T-helper 1 cell (primary cell): ENCODE data around the gene SHISA6.

Experiments
- DNase-seq, 5 donors: peaks; one replicate each; pipeline ENCODE4 v3.0.0-alpha.2; 2012 to 2020

SHISA6 gene

DNA sequence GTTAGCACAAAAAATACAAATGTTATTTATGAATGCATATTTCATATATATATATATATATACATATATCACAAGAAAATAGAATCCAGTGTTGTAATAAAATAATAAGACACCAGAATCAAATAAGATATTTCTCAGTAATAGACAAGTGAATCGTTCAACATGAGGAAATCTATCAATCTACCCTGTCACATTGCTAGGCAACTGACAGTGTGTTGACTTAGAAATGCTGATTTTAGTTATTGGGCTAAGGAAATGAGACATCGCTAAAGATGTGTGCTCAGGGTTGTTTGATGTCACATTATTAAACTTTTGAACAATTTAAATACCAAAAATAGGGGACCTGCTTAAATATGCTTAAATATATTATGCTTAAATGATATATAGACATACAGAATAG is 307.4 kb downstream of the SHISA6 start:
- DNase-seq: no peak

DNA sequence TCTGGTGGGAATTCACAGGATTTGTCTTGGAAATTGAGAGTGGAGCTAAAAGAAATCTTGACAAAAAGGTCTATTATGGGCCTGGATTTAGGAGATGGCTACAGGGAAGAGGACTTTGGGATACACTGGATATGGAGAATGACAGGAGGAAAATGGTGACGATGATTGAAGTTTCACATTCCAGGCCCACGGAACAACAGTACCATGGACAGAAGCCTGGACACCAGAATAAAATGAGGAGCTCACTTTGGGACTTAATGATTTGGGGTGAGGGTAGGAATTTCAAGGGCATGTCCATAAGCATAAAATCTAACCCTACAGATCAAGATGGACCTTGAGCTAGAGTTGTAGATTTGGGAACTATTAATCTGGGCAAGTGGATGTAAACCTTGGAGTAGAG is 309.4 kb downstream of the SHISA6 start:
- DNase-seq: no peak

DNA sequence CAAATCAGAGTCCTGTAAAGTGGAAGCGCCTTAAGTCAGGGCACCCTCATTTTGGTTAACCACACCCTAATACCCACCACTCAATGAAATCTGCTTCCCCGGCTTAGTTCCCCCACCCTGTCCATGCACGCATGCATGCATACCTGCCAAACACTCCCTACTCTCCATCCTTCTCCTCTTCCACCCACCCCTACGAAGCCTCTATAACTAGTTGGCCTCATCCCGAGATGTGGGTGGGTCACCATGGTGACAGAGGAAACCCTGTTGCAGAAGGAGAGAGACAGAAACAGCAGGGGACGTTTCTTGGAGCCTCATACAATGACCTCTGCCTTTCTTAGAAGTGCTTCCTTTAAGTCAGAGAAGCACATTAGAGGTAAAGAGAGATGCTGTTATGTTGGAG is 310.4 kb downstream of the SHISA6 start:
- no peak for DNase-seq

DNA sequence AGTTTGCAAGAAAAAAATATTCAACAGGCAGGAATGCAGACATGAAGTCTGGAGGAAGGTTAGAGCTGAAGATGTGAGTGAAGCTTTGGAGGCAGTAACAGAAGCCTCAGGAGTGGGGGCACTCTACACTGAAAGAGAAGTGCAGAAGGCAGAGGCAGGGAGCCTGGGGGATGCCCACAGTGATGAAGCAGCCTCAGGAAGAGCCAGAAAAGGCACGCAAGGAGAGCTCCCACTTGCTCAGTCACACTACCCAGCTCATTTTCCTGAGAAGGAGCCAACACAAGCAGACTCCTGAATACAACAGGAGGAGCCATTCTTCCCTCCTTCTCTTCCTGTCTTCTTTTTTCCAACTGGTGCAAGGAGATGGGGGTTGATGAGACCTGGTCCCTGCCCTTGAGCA is 312.1 kb downstream of the SHISA6 start:
- DNase-seq: no peak

DNA sequence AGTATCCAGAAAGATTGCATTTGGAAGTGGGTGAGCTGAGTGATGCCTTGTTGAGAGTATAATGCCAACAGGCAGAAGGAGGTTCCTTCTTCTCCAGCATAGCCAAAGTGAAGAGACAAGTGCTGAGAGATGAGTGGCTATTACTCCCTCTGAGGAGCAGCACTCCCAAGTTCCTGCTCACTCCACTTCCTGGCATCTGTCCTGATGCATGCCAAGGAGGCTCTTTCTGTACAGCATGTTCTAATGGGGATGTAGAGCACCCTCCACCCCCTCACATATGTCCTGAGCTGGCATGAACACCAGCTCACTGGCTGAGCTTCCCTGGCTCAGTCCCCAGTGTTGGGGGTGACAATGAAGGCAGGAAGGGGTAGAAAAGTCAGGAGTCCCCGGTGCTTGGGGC is 313.0 kb downstream of the SHISA6 start:
- no peak for DNase-seq

DNA sequence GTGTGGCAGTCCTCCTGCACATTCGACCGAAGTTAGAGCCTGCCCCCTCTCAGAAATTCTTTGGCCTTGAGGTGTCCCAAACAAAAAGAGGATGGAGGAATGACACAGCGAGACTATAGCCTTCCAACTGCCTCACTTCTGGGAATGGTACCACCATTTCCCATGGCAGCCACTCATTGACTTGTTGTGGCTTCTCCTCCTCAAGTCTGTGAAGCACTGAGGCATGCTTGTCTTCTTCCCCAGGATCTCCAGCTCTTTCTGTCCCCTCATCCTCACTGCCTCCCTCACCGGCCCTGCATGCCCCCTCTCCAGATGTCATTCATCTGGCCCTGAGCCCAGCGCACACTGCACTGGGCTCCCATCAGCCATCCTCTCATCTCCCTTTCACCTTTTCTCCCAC is 313.5 kb downstream of the SHISA6 start:
- no peak for DNase-seq

DNA sequence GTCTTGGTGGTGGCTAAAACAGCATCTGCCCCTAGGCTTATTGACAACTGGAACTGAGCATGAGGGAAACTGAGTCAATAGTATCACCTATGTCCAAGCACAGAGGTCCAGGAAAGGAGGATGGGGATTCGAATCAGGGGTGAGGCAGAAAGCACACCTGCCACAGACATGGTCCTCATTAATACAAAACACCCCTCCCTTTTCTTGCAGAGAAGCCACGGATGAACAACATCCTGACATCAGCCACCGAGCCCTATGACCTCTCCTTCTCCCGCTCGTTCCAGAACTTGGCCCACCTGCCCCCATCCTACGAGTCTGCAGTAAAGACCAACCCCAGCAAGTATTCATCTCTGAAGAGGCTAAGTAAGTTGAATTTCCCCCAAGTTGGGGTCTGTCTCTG is 314.5 kb downstream of the SHISA6 start:
- DNase-seq: no peak

DNA sequence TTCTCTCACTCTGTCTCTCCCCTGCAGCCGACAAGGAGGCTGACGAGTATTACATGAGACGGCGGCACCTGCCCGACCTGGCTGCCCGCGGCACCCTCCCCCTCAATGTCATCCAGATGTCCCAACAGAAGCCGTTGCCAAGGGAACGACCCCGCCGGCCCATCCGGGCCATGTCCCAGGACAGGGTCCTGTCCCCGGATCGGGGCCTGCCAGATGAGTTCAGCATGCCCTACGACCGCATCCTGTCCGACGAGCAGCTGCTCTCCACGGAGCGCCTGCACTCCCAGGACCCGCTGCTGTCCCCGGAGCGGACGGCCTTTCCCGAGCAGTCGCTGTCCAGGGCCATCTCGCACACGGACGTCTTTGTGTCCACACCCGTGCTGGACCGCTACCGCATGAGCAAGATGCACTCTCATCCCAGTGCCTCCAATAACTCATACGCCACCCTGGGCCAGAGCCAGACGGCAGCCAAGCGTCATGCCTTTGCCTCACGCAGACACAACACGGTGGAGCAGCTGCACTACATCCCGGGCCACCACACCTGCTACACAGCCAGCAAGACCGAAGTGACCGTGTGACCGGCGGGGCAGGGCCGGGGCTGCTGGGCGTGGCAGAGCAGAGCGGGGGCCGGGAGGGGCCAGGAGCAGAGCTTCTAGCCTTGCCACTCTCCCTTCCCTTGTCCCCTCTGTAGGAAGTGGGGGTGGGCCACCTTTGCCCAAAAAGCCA is 316.9 kb downstream of the SHISA6 start:
- no peak for DNase-seq

DNA sequence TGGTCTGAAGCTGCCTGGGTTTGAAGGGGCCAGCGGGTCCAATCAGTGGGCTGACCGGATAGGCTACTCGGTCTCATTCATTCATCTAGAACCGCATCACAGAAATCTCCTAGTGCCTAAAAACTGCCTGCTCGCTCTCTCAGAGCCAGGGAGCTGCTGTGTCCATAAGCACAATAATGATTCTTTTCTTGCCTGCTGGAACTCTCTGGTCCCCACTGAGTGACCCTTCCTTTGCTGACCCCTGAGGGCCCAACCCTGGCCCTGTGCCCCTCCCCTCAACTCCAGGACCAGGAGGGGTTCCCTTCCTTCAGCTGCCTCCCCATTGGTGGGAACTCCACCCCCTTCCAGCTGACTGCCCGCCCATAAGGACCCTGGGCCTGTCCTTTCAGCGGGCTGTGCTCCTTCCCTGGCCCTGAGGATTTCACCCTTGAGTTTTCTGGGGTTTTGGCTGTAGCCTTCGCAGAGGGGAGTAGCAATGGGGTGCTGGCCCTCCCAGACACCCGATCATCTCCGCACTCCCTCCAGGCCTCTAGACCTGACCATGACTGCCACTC is 317.7 kb downstream of the SHISA6 start:
- no peak for DNase-seq

DNA sequence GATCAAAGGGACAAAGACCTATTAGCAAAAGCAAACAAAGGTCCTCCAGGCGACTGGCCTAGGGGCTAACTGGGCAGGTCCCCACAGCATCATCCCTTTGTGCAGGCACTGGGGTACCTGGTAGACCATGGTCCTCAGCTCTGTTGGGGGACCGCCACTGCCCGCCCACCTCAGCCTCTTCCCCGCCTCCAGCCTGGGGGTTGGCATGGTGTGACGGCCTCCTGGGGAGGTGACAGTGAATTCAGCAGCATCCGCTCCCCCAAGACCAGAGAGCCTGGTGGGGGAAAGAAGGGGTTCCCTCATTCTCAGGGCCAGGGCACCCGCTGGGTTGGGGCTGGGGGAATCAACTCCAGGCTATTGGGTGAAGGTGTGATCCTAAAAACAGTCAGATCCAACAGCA is 318.6 kb downstream of the SHISA6 start:
- no peak for DNase-seq

DNA sequence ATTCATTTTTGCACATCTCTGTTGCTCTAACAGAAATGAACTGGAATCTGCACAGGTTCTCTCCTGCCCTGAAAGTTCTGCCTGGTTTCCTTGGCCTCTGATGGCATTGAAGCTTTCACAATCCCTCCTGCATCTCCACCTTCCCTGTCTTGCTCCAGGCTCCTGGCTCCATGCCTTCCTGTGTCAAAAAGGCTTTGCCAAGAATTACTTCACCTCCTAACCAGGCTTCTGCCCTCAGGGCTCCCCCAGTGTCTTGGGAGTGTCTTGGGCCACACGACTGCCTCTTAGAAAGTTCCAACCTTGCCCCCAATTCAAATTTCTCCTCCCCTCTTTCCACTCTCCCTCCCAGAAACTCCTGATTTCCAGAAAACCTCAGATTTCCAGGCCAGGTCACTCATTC is 320.3 kb downstream of the SHISA6 start:
- no peak for DNase-seq

DNA sequence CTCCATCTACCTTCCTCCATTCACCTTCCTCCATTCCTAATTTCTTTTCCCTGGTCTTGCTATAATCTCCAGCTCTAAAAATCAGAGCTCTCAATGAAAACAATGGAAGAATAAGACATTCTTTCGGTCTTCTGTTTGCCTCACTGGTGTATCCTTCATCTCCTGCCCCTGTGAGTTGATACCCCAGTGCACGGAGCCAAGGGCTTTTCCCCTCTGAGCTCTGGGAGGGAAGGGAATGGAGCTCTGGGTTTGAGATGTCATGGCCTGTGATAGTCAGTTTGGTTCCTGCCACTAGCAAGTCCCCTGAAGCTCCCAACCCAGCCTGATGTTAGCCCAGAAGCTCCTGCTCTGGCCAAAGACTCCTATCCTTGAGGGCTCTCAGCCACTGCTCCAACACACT is 320.7 kb downstream of the SHISA6 start:
- DNase-seq: no peak

DNA sequence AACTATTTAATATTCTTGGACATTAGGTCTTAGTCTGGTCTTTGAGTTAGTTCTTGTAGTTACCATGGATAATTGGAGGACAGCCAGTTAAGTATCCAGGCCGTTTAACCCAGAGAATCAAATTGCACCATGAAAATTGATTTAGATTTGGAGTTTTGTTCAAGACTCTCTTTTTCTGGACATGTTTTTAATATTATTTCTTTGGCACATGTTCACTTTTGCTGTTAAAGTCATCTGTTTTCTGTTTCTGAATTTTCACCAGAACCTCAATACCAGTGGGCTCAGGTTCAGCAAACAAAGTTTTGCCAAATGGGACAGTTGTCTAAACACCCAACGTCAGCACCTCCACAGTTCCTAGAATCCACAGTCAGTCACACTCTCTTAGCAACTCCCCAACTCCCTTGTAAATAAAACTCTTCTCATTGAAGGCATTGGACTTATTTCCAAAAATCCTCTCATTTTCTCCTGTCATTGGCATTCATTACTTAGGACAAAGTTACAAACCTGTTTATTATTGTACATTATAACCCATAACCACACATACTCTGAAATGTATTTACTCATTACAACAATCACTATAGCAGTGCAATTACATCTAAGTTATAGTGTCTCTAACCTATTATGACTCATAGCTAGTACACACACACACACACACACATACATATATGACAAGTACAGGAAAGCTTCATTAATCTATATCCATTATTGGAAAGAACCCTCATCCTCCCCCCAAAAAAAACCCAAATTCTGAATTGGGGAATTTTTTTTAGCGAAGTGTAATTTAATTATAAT is 323.8 kb downstream of the SHISA6 start:
- DNase-seq: no peak

DNA sequence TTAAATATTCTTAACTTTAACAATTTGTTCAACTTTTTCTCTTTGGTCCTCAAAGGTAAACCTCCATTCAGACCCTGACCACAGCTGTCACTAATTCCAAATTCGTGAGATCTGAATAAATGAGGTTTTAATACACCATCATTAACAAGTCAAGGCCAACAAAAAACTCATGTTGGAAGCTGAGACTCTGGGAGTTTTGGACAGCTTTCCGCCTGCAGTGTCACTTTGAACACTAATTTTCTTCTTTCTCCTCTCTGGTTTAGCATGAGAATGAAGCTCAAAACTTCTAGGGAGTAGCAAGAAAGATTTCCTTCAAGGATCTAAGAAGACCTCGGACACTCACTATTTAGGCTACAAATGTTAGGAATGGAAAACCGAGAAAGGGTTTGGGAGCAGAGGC is 324.6 kb downstream of the SHISA6 start:
- no peak for DNase-seq

DNA sequence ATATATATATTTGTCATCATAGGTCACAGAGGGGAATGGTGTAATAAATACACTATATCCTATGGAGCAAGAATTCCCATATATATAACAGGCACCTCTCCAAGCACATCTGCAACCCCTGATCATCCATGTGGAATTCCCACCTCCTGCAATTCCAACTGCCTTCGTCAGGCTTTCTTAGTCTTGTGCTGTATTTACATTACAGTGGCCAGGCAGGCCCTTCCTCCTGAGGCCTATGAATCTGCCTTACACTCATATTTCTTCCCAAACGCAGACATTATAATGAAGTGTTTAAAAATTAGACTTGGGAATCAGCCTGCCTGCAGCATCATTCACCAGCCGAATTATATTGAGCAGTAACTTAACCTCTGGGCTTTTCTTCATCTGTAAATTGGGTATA is 338.0 kb downstream of the SHISA6 start:
- no peak for DNase-seq

DNA sequence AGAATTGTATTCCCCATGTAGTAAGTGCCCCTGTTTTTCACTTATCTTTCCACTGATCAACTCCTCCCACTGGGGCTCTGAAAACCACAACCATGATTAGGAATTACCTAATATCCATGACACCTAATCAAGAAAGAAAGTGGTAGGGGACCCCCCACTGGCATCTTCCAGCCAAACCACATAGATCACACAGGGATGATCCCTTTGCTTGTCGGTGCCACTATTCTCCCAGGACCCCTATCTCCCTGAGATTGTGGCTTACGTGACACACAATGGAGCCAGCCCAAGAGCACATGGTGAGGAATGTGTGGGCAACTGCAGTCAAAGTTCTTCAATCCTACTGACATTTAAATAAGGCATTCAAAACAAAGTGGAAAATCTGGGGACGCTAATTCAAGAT is 339.7 kb downstream of the SHISA6 start:
- no peak for DNase-seq

DNA sequence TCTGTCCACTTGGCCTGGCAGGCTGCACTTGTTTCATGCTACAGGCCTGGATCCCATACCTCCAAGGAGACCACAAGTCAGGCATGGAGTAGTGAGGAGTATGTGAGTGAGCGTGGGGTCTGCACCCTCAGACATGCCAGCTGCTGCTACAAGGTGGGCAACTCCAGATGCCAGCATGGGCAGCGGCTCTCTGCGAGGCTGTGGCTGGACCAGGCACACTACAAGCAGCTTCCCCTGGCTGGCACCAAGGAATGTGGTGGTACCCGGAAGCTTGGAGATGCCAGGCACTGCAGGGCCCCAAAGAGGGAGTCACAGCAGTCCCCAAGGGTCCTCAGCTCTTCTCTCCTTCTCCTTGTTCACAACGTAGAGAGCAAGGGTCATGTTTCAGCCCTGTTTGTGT is 341.2 kb downstream of the SHISA6 start:
- no peak for DNase-seq

DNA sequence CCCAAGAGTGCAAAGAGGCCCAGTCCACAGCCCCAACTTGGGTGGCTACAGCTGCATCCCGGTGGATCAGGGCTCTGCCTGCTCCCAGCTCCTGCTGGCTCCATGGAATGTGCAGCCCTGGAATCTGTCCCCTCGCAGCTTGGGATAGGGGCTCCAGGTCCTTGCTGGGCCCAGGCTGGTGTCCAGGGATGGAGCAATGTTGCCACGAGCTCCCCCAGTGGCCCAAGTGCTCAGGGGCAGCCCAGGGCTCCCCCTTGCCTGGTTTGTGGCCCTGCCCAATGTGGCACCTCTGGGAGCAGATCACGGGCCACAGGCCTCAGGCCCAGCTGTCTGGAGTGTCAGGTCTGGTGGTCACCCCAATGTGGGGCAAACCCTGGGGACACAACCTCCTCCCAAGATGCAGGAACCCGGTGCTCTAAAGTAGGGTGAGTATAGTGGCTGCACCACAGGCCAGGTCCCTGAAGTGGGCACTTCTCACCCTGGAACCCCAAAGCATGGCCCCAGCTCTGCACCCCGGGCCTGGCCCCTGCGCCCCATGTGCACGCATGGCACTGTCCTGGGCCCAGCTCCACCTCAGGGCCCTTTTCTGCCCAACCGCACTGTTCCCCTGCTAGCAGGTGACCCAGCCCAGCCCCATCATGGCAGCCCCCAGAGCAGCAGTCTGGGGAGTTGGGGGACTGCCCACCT is 342.4 kb downstream of the SHISA6 start:
- DNase-seq: no peak

DNA sequence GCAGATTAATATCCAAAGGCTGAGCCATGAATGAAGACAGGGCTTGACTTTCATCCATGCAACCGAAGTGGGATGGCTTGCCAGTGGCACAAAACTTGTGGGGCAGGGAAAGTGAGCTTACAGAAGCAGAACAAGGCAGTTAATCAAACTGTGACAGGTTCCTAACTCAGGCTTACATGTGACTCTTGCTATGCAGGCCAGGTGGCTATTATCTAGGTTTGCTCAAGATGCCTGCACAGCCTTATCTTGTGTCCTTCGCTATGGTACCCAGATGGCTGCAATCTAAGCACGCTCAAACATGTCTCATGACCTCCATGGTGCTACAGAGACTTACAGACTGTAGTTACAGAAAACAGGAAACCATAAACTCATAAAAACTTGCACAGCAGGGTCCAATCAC is 348.7 kb downstream of the SHISA6 start:
- DNase-seq: no peak

DNA sequence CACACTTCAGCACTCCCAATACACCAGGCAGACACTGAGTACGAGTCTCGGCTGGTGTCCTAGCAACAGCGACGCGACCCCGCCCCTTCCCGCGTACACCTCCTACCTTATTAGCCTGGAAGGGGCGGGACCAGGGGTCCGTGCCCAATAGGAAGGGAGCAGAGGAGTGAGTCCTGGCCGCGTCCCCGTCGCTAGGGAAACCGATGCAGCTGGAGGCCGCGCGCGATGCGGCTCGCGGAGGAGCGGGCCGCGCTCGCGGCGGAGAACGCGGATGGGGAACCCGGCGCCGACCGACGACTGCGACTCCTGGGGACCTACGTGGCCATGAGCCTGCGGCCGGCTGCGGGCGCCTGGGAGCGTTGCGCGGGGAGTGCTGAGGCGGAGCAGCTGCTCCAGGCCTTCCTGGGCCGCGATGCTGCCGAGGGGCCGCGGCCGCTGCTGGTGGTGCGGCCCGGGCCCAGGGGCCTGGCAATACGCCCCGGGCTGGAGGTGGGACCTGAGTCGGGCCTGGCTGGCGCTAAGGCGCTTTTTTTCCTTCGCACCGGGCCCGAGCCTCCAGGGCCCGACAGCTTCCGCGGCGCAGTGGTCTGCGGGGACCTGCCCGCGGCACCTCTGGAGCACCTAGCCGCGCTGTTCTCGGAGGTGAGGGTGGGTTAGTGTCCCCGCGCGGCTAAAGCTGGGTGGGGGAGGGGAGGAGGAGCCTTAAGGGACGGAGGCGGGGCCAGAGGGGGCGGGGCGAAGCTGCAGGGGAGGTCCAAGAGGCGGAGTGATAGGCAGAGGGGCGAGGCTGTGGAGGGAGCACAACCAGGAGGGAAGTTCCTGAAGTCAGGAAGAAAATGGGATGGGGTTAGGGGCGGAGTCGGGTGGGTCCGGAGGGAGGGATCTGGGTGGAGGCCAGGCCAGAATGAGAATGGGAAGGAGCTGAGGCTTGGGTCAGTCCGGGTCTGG is 357.5 kb downstream of the SHISA6 start, which contains the start of gene DNAH9:
Gene DNAH9, plus strand, starts transcription at position 197 of the 948 bp plus-strand sequence. Its CDS starts 29 bp downstream, at position 226.
- peak in 1 of 5 donors; percentile 3 for DNase-seq

DNA sequence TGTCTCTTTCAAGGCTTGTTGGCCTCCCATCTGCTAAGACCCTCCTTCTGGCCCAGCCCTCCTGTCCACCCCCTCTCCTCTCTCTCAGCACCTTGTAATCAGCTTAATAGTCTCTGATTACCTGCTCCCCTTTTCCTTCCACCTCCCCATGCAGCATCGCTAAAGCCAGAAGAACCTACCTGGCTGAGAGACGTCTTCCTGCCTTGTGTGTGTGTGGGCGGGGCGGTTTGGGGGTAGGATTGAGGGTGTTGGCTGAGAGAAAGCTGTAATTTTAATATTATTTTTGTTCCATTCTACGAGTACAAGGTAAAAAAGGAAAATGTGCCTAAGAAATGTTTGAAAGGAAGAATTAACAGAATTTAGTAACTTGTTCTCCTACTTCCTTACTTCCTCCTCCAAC is 360.6 kb downstream of the SHISA6 start:
- no peak for DNase-seq

DNA sequence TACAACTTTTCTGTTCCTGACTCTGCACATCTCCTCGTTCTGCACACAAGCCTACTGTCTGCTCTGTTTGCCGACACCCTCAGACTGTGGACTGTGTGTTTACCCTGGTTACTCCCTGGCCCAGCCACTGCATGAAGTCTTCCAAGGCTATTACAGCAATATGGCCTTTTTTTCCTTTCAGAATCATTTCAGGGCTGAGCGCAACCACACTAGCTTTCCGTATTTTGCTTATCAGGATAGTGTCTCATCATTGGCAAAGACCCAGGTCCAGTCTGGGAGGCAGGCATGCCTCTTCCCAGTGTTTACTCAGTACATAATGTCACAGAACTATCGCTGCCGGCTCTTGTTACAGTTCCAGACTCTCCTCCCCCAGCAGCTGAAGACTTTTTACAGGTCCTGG is 367.4 kb downstream of the SHISA6 start:
- no peak for DNase-seq
